HCT116 (cell line): ENCODE measurements around the gene CCDC88C. TPM values are rescaled to one million over a fixed set of nuclear protein-coding genes. Genes with fewer than 3 reads are reported as not detected.

Source experiments
- ATAC-seq: fragments of 200-7000 bp; cut with Tn5 transposase; 2 replicates; pipeline ENCODE4 v1.9.1; 2020; ENCODE audit warnings: mild to moderate bottlenecking, moderate library complexity
- BruUV-seq: library from RNA; stranded (reverse); fragments of 400-500 nt; replicated peaks from 2 replicates; lab custom pipeline; 2021; lab: Mats Ljungman, UMichigan
- CTCF ChIA-PET: fragments of 300-600 bp; sonication (Branson Sonifier 250); formaldehyde crosslinking; loops from one replicate; lab custom pipeline; 2021; ENCODE audit warnings: antibody characterized with exemption; lab: Charles Lee
- POLR2A ChIA-PET: fragments of 300-600, 350-600 bp; sonication (Branson Sonifier 250); formaldehyde crosslinking; loops from one replicate; lab custom pipeline; 2021; ENCODE audit warnings: antibody characterized with exemption; lab: Charles Lee
- RAD21 ChIA-PET, 2 experiments: fragments of 300-600 bp; sonication (Branson Sonifier 250); formaldehyde crosslinking; loops; one replicate each; lab custom pipeline; 2023; ENCODE audit warnings: low total read pairs in 2 of 2; ENCODE audit not compliant: uncharacterized antibody in 2 of 2, unreplicated experiment in 2 of 2, low non-redundant PET in 1 of 2; lab: Charles Lee
- DNase-seq: peaks from one replicate; pipeline ENCODE4 v3.0.0-alpha.2; 2010; ENCODE audit warnings: low read depth, low spot score
- H2AFZ ChIP-seq: fragments of 200-600 bp; shearing (Covaris generic), sonication (generic); 2 replicates; pipeline ENCODE4 v1.6.1; 2017; ENCODE audit warnings: low read depth, mixed run types, mixed read lengths, antibody characterized with exemption, low read length; ENCODE audit not compliant: poor library complexity, severe bottlenecking
- H3K27ac ChIP-seq: 2 replicates; pipeline ENCODE4 v1.5.1; 2012; ENCODE audit warnings: low read depth, low read length
- H3K27me3 ChIP-seq: fragments of 200-600 bp; sonication (generic); 2 replicates; pipeline ENCODE4 v1.6.1; 2016; ENCODE audit warnings: mixed run types, low read length, mixed read lengths; ENCODE audit not compliant: insufficient read depth
- H3K36me3 ChIP-seq, 2 experiments: fragments of 200-500 bp in 1 of 2; fragments of 200-600 bp in 1 of 2; sonication (Bioruptor generic) in 1 of 2; sonication (generic) in 1 of 2; 2 replicates each; pipeline versions ENCODE4 v1.5.1 to v1.6.1; 2014 to 2016; ENCODE audit warnings: low read length in 2 of 2, inconsistent platforms in 1 of 2, mixed read lengths in 1 of 2, mixed run types in 1 of 2; ENCODE audit not compliant: insufficient read depth in 2 of 2, control insufficient read depth in 1 of 2
- H3K4me1 ChIP-seq, 2 experiments: fragments of 200-600 bp in 1 of 2; sonication (generic) in 1 of 2; 2 replicates each; pipeline versions ENCODE4 v1.5.1 to v1.6.1; 2012 to 2017; ENCODE audit warnings: low read length in 2 of 2, inconsistent platforms in 1 of 2, mild to moderate bottlenecking in 1 of 2, mixed read lengths in 1 of 2, mixed run types in 1 of 2, moderate library complexity in 1 of 2; ENCODE audit not compliant: insufficient read depth in 2 of 2, control insufficient read depth in 1 of 2
- H3K4me2 ChIP-seq: fragments of 200-600 bp; sonication (generic); 2 replicates; pipeline ENCODE4 v1.6.1; 2017; ENCODE audit warnings: mixed run types, low read length, mixed read lengths
- H3K4me3 ChIP-seq, 2 experiments: fragments of 200-600 bp in 1 of 2; sonication (generic) in 1 of 2; replicated peaks in 1 of 2; 2 replicates each; pipeline ENCODE4 v1.5.1; 2011 to 2016; ENCODE audit warnings: low read length in 2 of 2, control low read depth in 1 of 2, low read depth in 1 of 2, mild to moderate bottlenecking in 1 of 2, mixed read lengths in 1 of 2, mixed run types in 1 of 2
- H3K79me2 ChIP-seq: fragments of 200-600 bp; sonication (generic); 2 replicates; pipeline ENCODE4 v1.6.1; 2017; ENCODE audit warnings: mild to moderate bottlenecking, mixed run types, low read length, moderate library complexity, mixed read lengths; ENCODE audit not compliant: insufficient read depth
- H3K9ac ChIP-seq: fragments of 200-600 bp; sonication (generic); 2 replicates; pipeline ENCODE4 v1.6.1; 2016; ENCODE audit warnings: low read length, mixed read lengths
- H3K9me2 ChIP-seq: fragments of 200-600 bp; sonication (generic), shearing (Covaris generic); 2 replicates; pipeline ENCODE4 v1.6.1; 2017; ENCODE audit warnings: mixed run types, mild to moderate bottlenecking, moderate library complexity; ENCODE audit not compliant: insufficient read depth
- H3K9me3 ChIP-seq, 2 experiments: fragments of 200-500 bp in 1 of 2; fragments of 200-600 bp in 1 of 2; sonication (Bioruptor generic) in 1 of 2; sonication (generic) in 1 of 2; 2 replicates each; pipeline ENCODE4 v1.6.1; 2014 to 2017; ENCODE audit warnings: low read length in 2 of 2, mixed read lengths in 2 of 2, inconsistent platforms in 1 of 2, low read depth in 1 of 2, mild to moderate bottlenecking in 1 of 2, mixed run types in 1 of 2, moderate library complexity in 1 of 2; ENCODE audit not compliant: control insufficient read depth in 1 of 2, insufficient read depth in 1 of 2
- H4K20me1 ChIP-seq: fragments of 200-600 bp; sonication (generic), shearing (Covaris generic); 2 replicates; pipeline ENCODE4 v1.6.1; 2017; ENCODE audit warnings: mixed run types, mild to moderate bottlenecking, moderate library complexity; ENCODE audit not compliant: insufficient read depth
- CBX3 ChIP-seq: IDR thresholded peaks from 2 replicates; pipeline ENCODE4 v1.6.1; 2012; ENCODE audit warnings: low read depth
- CEBPB ChIP-seq: IDR thresholded peaks from 2 replicates; pipeline ENCODE4 v1.6.1; 2012; ENCODE audit warnings: low read depth
- EGR1 ChIP-seq: IDR thresholded peaks from 2 replicates; pipeline ENCODE4 v1.6.1; 2012; ENCODE audit warnings: low read depth
- ELF1 ChIP-seq: IDR thresholded peaks from 2 replicates; pipeline ENCODE4 v1.6.1; 2012; ENCODE audit warnings: low read depth, borderline replicate concordance
- EZH2 ChIP-seq: fragments of 200-600 bp; sonication (generic); IDR thresholded peaks from 2 replicates; pipeline ENCODE4 v1.6.1; 2017; ENCODE audit warnings: antibody characterized with exemption, mixed run types
- EZH2phosphoT487 ChIP-seq: fragments of 200-600 bp; IDR thresholded peaks from 2 replicates; pipeline ENCODE4 v1.6.1; 2018; ENCODE audit warnings: antibody characterized with exemption, borderline replicate concordance
- FOSL1 ChIP-seq: IDR thresholded peaks from 2 replicates; pipeline ENCODE4 v1.6.1; 2012; ENCODE audit warnings: low read depth
- JUND ChIP-seq: IDR thresholded peaks from 2 replicates; pipeline ENCODE4 v1.6.1; 2012
- POLR2A ChIP-seq: IDR thresholded peaks from 2 replicates; pipeline ENCODE4 v1.7.0; 2011; ENCODE audit warnings: borderline replicate concordance; ENCODE audit not compliant: insufficient read depth, insufficient read length; ENCODE audit errors: extremely low read depth
- POLR2AphosphoS5 ChIP-seq: IDR thresholded peaks from 2 replicates; pipeline ENCODE4 v1.6.1; 2011; ENCODE audit warnings: mild to moderate bottlenecking, low read depth, low read length, moderate library complexity
- RAD21 ChIP-seq: IDR thresholded peaks from 2 replicates; pipeline ENCODE4 v1.6.1; 2012; ENCODE audit warnings: low read depth, mild to moderate bottlenecking
- SRF ChIP-seq: IDR thresholded peaks from 2 replicates; pipeline ENCODE4 v1.6.1; 2012; ENCODE audit warnings: low read depth
- TCF7L2 ChIP-seq: IDR thresholded peaks from 2 replicates; pipeline ENCODE4 v1.7.0; 2011; ENCODE audit warnings: borderline replicate concordance, inconsistent platforms; ENCODE audit not compliant: insufficient read depth, insufficient read length; ENCODE audit errors: extremely low read depth
- ZFX ChIP-seq: fragments of 450-650 bp; IDR thresholded peaks from 2 replicates; pipeline ENCODE4 v1.6.1; 2017
- ZNF274 ChIP-seq: fragments of 200-500 bp; sonication (Bioruptor generic); IDR thresholded peaks from 2 replicates; pipeline ENCODE4 v1.6.1; 2014; ENCODE audit warnings: mild to moderate bottlenecking, low read depth, low read length, inconsistent platforms
- intact Hi-C: fragments of 100-400 bp; cut with micrococcal nuclease; formaldehyde crosslinking; loops from 2 replicates; pipeline ENCODE4 v1.10.0; 2022
- total RNA-seq: library from RNA; stranded (reverse); gene quantifications from one replicate; pipeline ENCODE4 v1.2.1, GENCODE V29; 2021; ENCODE audit not compliant: unreplicated experiment
- TF ChIP-seq, protein P1 (sequence below), 3 experiments: fragments of 200-600 bp in 1 of 3; sonication (generic) in 1 of 3; IDR thresholded peaks in 2 of 3; conservative IDR thresholded peaks in 1 of 3; 2 replicates each; pipeline ENCODE4 v1.5.1; 2012 to 2017; ENCODE audit warnings: low read depth in 2 of 3, low read length in 2 of 3, antibody characterized with exemption in 1 of 3, borderline replicate concordance in 1 of 3, control low read depth in 1 of 3, mild to moderate bottlenecking in 1 of 3, mixed read lengths in 1 of 3, mixed run types in 1 of 3, moderate library complexity in 1 of 3; ENCODE audit not compliant: insufficient read depth in 1 of 3
- TF ChIP-seq, protein P2 (sequence below): IDR thresholded peaks from 2 replicates; pipeline ENCODE4 v1.6.1; 2012; ENCODE audit warnings: low read depth
- TF ChIP-seq, protein P3 (sequence below): IDR thresholded peaks from 2 replicates; pipeline ENCODE4 v1.6.1; 2012

Gene CCDC88C
- total RNA-seq, 1 experiment from 2014 or later, result 20.8 TPM

DNA sequence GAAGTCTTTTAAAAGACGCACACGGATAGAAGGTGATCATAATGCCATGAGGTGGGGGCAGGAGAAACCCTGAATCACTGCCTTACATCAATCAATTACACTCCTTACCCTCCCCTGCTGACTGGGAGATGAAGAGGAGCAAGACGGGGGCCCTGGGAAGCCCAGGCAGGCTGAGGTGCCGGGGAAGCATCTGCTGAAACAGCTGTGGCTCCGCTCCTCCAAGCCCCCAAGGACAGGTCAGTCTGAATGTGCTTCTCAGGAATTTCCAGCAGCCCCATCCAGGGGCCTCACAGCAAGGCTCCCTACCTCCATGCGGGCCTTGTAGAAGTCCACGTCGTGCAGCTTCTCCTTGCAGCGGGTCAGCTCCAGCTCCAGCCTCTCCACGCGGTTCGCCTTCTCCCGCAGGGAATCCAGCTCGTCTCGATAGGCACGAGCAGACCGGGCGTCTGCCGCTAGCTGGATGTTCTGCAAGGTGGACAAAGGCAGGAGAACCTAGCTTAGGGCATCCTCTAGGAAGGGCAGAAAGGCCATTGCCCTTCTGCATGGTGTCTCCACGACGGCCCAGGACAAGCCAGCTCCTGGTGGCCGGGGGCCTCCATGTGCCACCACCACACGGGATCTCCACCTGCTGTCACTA lies 79.8 kb downstream of the CCDC88C start:
- Histone ChIP-seq H3K9ac (no peak overlapping the region), H3K79me2 (no peaks in the 10 kb centered on the region), H4K20me1 (no peaks in the 10 kb centered on the region), H3K27me3 (no peaks in the 10 kb centered on the region), H3K4me3 (no peak overlapping the region), H3K4me1 (no peaks in the 10 kb centered on the region), H3K4me2 (no peak overlapping the region), H3K27ac (no peak overlapping the region), H3K36me3 (no peaks in the 10 kb centered on the region; a peak in 1 of 4 replicates), H2AFZ (no peak overlapping the region), H3K9me3 (no peaks in the 10 kb centered on the region), H3K9me2 (no peaks in the 10 kb centered on the region)
- TF ChIP-seq TCF7L2 (no peak), POLR2A (no peak), JUND (no peak), CBX3 (no peak), FOSL1 (no peak), EZH2 (no peak), ZNF274 (no peak), EGR1 (no peak), CEBPB (no peak), RAD21 (no peak), POLR2AphosphoS5 (no peak), EZH2phosphoT487 (no peak), ZFX (no peak), SRF (no peak), ELF1 (no peak)
- TF ChIP-seq, protein P1, sequence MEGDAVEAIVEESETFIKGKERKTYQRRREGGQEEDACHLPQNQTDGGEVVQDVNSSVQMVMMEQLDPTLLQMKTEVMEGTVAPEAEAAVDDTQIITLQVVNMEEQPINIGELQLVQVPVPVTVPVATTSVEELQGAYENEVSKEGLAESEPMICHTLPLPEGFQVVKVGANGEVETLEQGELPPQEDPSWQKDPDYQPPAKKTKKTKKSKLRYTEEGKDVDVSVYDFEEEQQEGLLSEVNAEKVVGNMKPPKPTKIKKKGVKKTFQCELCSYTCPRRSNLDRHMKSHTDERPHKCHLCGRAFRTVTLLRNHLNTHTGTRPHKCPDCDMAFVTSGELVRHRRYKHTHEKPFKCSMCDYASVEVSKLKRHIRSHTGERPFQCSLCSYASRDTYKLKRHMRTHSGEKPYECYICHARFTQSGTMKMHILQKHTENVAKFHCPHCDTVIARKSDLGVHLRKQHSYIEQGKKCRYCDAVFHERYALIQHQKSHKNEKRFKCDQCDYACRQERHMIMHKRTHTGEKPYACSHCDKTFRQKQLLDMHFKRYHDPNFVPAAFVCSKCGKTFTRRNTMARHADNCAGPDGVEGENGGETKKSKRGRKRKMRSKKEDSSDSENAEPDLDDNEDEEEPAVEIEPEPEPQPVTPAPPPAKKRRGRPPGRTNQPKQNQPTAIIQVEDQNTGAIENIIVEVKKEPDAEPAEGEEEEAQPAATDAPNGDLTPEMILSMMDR (IDR thresholded peaks at IDR 0.05 in 2 of 3, conservative IDR thresholded peaks at IDR 0.05 in 1 of 3; ENCODE audit: borderline replicate concordance in 1 of 3, insufficient read depth in 1 of 3, low read depth in 2 of 3, low read length in 2 of 3), result no peak
- TF ChIP-seq, protein P2, sequence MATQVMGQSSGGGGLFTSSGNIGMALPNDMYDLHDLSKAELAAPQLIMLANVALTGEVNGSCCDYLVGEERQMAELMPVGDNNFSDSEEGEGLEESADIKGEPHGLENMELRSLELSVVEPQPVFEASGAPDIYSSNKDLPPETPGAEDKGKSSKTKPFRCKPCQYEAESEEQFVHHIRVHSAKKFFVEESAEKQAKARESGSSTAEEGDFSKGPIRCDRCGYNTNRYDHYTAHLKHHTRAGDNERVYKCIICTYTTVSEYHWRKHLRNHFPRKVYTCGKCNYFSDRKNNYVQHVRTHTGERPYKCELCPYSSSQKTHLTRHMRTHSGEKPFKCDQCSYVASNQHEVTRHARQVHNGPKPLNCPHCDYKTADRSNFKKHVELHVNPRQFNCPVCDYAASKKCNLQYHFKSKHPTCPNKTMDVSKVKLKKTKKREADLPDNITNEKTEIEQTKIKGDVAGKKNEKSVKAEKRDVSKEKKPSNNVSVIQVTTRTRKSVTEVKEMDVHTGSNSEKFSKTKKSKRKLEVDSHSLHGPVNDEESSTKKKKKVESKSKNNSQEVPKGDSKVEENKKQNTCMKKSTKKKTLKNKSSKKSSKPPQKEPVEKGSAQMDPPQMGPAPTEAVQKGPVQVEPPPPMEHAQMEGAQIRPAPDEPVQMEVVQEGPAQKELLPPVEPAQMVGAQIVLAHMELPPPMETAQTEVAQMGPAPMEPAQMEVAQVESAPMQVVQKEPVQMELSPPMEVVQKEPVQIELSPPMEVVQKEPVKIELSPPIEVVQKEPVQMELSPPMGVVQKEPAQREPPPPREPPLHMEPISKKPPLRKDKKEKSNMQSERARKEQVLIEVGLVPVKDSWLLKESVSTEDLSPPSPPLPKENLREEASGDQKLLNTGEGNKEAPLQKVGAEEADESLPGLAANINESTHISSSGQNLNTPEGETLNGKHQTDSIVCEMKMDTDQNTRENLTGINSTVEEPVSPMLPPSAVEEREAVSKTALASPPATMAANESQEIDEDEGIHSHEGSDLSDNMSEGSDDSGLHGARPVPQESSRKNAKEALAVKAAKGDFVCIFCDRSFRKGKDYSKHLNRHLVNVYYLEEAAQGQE, result no peak
- TF ChIP-seq, protein P3, sequence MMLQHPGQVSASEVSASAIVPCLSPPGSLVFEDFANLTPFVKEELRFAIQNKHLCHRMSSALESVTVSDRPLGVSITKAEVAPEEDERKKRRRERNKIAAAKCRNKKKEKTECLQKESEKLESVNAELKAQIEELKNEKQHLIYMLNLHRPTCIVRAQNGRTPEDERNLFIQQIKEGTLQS, result no peak
- ATAC-seq, result no peak
- RAD21 ChIA-PET, result no interaction called here
- POLR2A ChIA-PET, result no interaction called here
- intact Hi-C loops, result no loop called here
- DNase-seq, result no peak
- CTCF ChIA-PET, result interaction anchor here (1.4 kb wide), 1 partner anchor 14 kb away, joined by 5 read pairs; no protein-coding TSS in a partner anchor
- no TSS peak for BruUV-seq
